HCT116 (cell line): ENCODE results near the gene PUM1. TPM values are rescaled to one million over a fixed set of nuclear protein-coding genes. Genes with fewer than 3 reads are reported as not detected.

ENCODE experiments used
- ATAC-seq: fragments of 200-7000 bp; cut with Tn5 transposase; 2 replicates; pipeline ENCODE4 v1.9.1; 2020; ENCODE audit warnings: mild to moderate bottlenecking, moderate library complexity
- BruUV-seq: library from RNA; stranded (reverse); fragments of 400-500 nt; replicated peaks from 2 replicates; lab custom pipeline; 2021; lab: Mats Ljungman, UMichigan
- CTCF ChIA-PET: fragments of 300-600 bp; sonication (Branson Sonifier 250); formaldehyde crosslinking; loops from one replicate; lab custom pipeline; 2021; ENCODE audit warnings: antibody characterized with exemption; lab: Charles Lee
- POLR2A ChIA-PET: fragments of 300-600, 350-600 bp; sonication (Branson Sonifier 250); formaldehyde crosslinking; loops from one replicate; lab custom pipeline; 2021; ENCODE audit warnings: antibody characterized with exemption; lab: Charles Lee
- RAD21 ChIA-PET, 2 experiments: fragments of 300-600 bp; sonication (Branson Sonifier 250); formaldehyde crosslinking; loops; one replicate each; lab custom pipeline; 2023; ENCODE audit warnings: low total read pairs in 2 of 2; ENCODE audit not compliant: uncharacterized antibody in 2 of 2, unreplicated experiment in 2 of 2, low non-redundant PET in 1 of 2; lab: Charles Lee
- DNase-seq: peaks from one replicate; pipeline ENCODE4 v3.0.0-alpha.2; 2010; ENCODE audit warnings: low read depth, low spot score
- H2AFZ ChIP-seq: fragments of 200-600 bp; shearing (Covaris generic), sonication (generic); 2 replicates; pipeline ENCODE4 v1.6.1; 2017; ENCODE audit warnings: low read depth, mixed run types, mixed read lengths, antibody characterized with exemption, low read length; ENCODE audit not compliant: poor library complexity, severe bottlenecking
- H3K27ac ChIP-seq: 2 replicates; pipeline ENCODE4 v1.5.1; 2012; ENCODE audit warnings: low read depth, low read length
- H3K27me3 ChIP-seq: fragments of 200-600 bp; sonication (generic); 2 replicates; pipeline ENCODE4 v1.6.1; 2016; ENCODE audit warnings: mixed run types, low read length, mixed read lengths; ENCODE audit not compliant: insufficient read depth
- H3K36me3 ChIP-seq, 2 experiments: fragments of 200-500 bp in 1 of 2; fragments of 200-600 bp in 1 of 2; sonication (Bioruptor generic) in 1 of 2; sonication (generic) in 1 of 2; 2 replicates each; pipeline versions ENCODE4 v1.5.1 to v1.6.1; 2014 to 2016; ENCODE audit warnings: low read length in 2 of 2, inconsistent platforms in 1 of 2, mixed read lengths in 1 of 2, mixed run types in 1 of 2; ENCODE audit not compliant: insufficient read depth in 2 of 2, control insufficient read depth in 1 of 2
- H3K4me1 ChIP-seq, 2 experiments: fragments of 200-600 bp in 1 of 2; sonication (generic) in 1 of 2; 2 replicates each; pipeline versions ENCODE4 v1.5.1 to v1.6.1; 2012 to 2017; ENCODE audit warnings: low read length in 2 of 2, inconsistent platforms in 1 of 2, mild to moderate bottlenecking in 1 of 2, mixed read lengths in 1 of 2, mixed run types in 1 of 2, moderate library complexity in 1 of 2; ENCODE audit not compliant: insufficient read depth in 2 of 2, control insufficient read depth in 1 of 2
- H3K4me2 ChIP-seq: fragments of 200-600 bp; sonication (generic); 2 replicates; pipeline ENCODE4 v1.6.1; 2017; ENCODE audit warnings: mixed run types, low read length, mixed read lengths
- H3K4me3 ChIP-seq, 2 experiments: fragments of 200-600 bp in 1 of 2; sonication (generic) in 1 of 2; replicated peaks in 1 of 2; 2 replicates each; pipeline ENCODE4 v1.5.1; 2011 to 2016; ENCODE audit warnings: low read length in 2 of 2, control low read depth in 1 of 2, low read depth in 1 of 2, mild to moderate bottlenecking in 1 of 2, mixed read lengths in 1 of 2, mixed run types in 1 of 2
- H3K79me2 ChIP-seq: fragments of 200-600 bp; sonication (generic); 2 replicates; pipeline ENCODE4 v1.6.1; 2017; ENCODE audit warnings: mild to moderate bottlenecking, mixed run types, low read length, moderate library complexity, mixed read lengths; ENCODE audit not compliant: insufficient read depth
- H3K9ac ChIP-seq: fragments of 200-600 bp; sonication (generic); 2 replicates; pipeline ENCODE4 v1.6.1; 2016; ENCODE audit warnings: low read length, mixed read lengths
- H3K9me2 ChIP-seq: fragments of 200-600 bp; sonication (generic), shearing (Covaris generic); 2 replicates; pipeline ENCODE4 v1.6.1; 2017; ENCODE audit warnings: mixed run types, mild to moderate bottlenecking, moderate library complexity; ENCODE audit not compliant: insufficient read depth
- H3K9me3 ChIP-seq, 2 experiments: fragments of 200-500 bp in 1 of 2; fragments of 200-600 bp in 1 of 2; sonication (Bioruptor generic) in 1 of 2; sonication (generic) in 1 of 2; 2 replicates each; pipeline ENCODE4 v1.6.1; 2014 to 2017; ENCODE audit warnings: low read length in 2 of 2, mixed read lengths in 2 of 2, inconsistent platforms in 1 of 2, low read depth in 1 of 2, mild to moderate bottlenecking in 1 of 2, mixed run types in 1 of 2, moderate library complexity in 1 of 2; ENCODE audit not compliant: control insufficient read depth in 1 of 2, insufficient read depth in 1 of 2
- H4K20me1 ChIP-seq: fragments of 200-600 bp; sonication (generic), shearing (Covaris generic); 2 replicates; pipeline ENCODE4 v1.6.1; 2017; ENCODE audit warnings: mixed run types, mild to moderate bottlenecking, moderate library complexity; ENCODE audit not compliant: insufficient read depth
- CBX3 ChIP-seq: IDR thresholded peaks from 2 replicates; pipeline ENCODE4 v1.6.1; 2012; ENCODE audit warnings: low read depth
- CEBPB ChIP-seq: IDR thresholded peaks from 2 replicates; pipeline ENCODE4 v1.6.1; 2012; ENCODE audit warnings: low read depth
- JUND ChIP-seq: IDR thresholded peaks from 2 replicates; pipeline ENCODE4 v1.6.1; 2012
- POLR2A ChIP-seq: IDR thresholded peaks from 2 replicates; pipeline ENCODE4 v1.7.0; 2011; ENCODE audit warnings: borderline replicate concordance; ENCODE audit not compliant: insufficient read depth, insufficient read length; ENCODE audit errors: extremely low read depth
- RAD21 ChIP-seq: IDR thresholded peaks from 2 replicates; pipeline ENCODE4 v1.6.1; 2012; ENCODE audit warnings: low read depth, mild to moderate bottlenecking
- SP1 ChIP-seq: IDR thresholded peaks from 2 replicates; pipeline ENCODE4 v1.6.1; 2012; ENCODE audit warnings: low read depth
- SRF ChIP-seq: IDR thresholded peaks from 2 replicates; pipeline ENCODE4 v1.6.1; 2012; ENCODE audit warnings: low read depth
- ZNF274 ChIP-seq: fragments of 200-500 bp; sonication (Bioruptor generic); IDR thresholded peaks from 2 replicates; pipeline ENCODE4 v1.6.1; 2014; ENCODE audit warnings: mild to moderate bottlenecking, low read depth, low read length, inconsistent platforms
- intact Hi-C: fragments of 100-400 bp; cut with micrococcal nuclease; formaldehyde crosslinking; loops from 2 replicates; pipeline ENCODE4 v1.10.0; 2022
- total RNA-seq: library from RNA; stranded (reverse); gene quantifications from one replicate; pipeline ENCODE4 v1.2.1, GENCODE V29; 2021; ENCODE audit not compliant: unreplicated experiment
- TF ChIP-seq, protein P1 (sequence below), 3 experiments: fragments of 200-600 bp in 1 of 3; sonication (generic) in 1 of 3; IDR thresholded peaks in 2 of 3; conservative IDR thresholded peaks in 1 of 3; 2 replicates each; pipeline ENCODE4 v1.5.1; 2012 to 2017; ENCODE audit warnings: low read depth in 2 of 3, low read length in 2 of 3, antibody characterized with exemption in 1 of 3, borderline replicate concordance in 1 of 3, control low read depth in 1 of 3, mild to moderate bottlenecking in 1 of 3, mixed read lengths in 1 of 3, mixed run types in 1 of 3, moderate library complexity in 1 of 3; ENCODE audit not compliant: insufficient read depth in 1 of 3

The PUM1 gene
- total RNA-seq, 1 experiment from 2014 or later, result 113 TPM

- peaks cover 68% of the 10 kb centered on the region; the same call in 1 of the 2 replicates for H4K20me1 ChIP-seq
- BruUV-seq, result no TSS peak
- peaks cover 99% of the 10 kb centered on the region for H3K79me2 ChIP-seq
- DNase-seq (no peak), ATAC-seq (no peak)
- TF ChIP-seq POLR2A (no peak), SRF (no peak), RAD21 (no peak), CEBPB (no peak), JUND (no peak), SP1 (no peak), ZNF274 (no peak), CBX3 (no peak)
- TF ChIP-seq, protein P1, sequence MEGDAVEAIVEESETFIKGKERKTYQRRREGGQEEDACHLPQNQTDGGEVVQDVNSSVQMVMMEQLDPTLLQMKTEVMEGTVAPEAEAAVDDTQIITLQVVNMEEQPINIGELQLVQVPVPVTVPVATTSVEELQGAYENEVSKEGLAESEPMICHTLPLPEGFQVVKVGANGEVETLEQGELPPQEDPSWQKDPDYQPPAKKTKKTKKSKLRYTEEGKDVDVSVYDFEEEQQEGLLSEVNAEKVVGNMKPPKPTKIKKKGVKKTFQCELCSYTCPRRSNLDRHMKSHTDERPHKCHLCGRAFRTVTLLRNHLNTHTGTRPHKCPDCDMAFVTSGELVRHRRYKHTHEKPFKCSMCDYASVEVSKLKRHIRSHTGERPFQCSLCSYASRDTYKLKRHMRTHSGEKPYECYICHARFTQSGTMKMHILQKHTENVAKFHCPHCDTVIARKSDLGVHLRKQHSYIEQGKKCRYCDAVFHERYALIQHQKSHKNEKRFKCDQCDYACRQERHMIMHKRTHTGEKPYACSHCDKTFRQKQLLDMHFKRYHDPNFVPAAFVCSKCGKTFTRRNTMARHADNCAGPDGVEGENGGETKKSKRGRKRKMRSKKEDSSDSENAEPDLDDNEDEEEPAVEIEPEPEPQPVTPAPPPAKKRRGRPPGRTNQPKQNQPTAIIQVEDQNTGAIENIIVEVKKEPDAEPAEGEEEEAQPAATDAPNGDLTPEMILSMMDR (IDR thresholded peaks at IDR 0.05 in 2 of 3, conservative IDR thresholded peaks at IDR 0.05 in 1 of 3; ENCODE audit: borderline replicate concordance in 1 of 3, insufficient read depth in 1 of 3, low read depth in 2 of 3, low read length in 2 of 3), result no peak
- no peak overlapping the region for H3K4me3 ChIP-seq
- CTCF ChIA-PET, result no interaction called here
- peaks cover 3 to 12% of the 10 kb centered on the region in 2 experiments; a peak in 1 of 4 replicates for H3K4me1 ChIP-seq
- H3K27ac ChIP-seq, result no peak overlapping the region
- H3K27me3 ChIP-seq, result no peaks in the 10 kb centered on the region
- intact Hi-C loops, result no loop called here
- no peak overlapping the region for H2AFZ ChIP-seq
- no peak overlapping the region for H3K9ac ChIP-seq
- POLR2A ChIA-PET, result no interaction called here
- H3K9me2 ChIP-seq, result no peaks in the 10 kb centered on the region
- no peaks in the 10 kb centered on the region for H3K9me3 ChIP-seq
- H3K36me3 ChIP-seq, result no peaks in the 10 kb centered on the region
- H3K4me2 ChIP-seq, result no peak overlapping the region
- RAD21 ChIA-PET, result no interaction called here
These were observed 53.8 kb downstream of the PUM1 start for GRCh38 chr1:31011719-31012118.
